Measurements from ENCODE around the gene PSMB7.
"Not testable (repeated sequence)": the region's sequence is repeated elsewhere in the genome, so short reads cannot be mapped to it uniquely, and the experiment has no call there.

PSMB7 gene

DNA sequence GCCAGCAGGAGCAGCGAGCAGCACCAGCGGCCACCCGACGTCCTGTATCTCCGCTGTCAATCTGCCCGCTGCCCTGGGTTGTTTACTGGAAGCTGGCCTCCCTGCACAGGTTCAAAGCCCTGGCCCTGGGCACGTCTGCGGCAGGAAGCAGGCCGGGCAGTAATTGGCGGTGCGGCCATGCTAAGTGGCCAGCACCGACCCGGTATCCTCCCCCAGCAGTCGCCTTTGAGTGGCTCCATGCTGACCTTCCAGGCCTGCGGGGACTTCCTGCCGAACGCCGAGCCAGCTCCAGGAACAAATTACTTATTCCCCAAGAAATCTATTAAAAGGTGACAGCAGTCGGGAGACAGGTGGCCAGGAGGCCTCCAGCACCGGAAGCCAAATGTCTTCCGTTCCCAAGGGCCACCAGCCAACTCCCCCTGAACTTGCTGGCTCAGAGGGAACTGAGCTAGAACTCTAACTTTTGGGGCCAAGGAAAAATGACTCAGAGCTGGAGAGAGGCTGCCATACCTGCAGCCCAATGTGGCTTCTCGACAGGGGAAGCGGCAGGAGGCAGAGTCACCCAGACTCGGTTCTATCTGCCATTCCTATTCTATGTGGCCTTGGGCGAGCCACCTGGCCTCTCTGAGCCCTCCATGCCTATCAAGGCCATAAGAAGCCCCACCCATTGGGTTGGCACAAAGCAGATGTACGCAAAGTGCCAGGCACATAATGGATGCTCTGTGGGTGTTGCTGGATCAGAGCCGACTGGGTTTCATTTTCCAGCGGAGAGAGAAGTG, 13.7 kb upstream of the PSMB7 start:
- Mint-ChIP-seq H3K9me3 (no peaks in the 10 kb centered on the region), H3K4me3 (no peak overlapping the region), H3K4me1 (no peaks in the 10 kb centered on the region), H3K27me3 (no peaks in the 10 kb centered on the region), H3K27ac (peak overlapping the region in 1 of 2 donors; percentile 27)
- ATAC-seq (no peak), DNase-seq (no peak)

DNA sequence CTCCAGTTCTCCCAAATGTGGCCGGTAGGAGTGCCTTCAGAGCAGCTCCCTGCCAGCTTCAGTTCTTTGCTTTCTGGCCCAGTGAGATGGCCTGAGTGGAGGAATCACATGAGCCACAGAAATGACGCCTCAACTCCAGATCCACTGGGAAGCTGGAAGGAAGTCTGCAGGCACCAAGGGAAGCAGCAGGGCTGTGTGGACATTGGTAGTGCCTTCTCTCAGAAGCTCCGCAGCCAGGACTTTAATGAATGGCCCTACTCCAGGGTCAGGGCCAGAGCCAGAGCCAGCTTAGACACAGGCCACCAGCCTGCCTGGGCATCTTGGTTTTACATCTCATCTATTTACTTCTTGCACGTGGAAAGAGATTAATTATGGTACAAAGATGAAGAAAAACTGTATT, 12.0 kb upstream of the PSMB7 start:
- Mint-ChIP-seq H3K27me3 (no peaks in the 10 kb centered on the region), H3K9me3 (no peaks in the 10 kb centered on the region), H3K4me1 (no peaks in the 10 kb centered on the region), H3K27ac (no peak overlapping the region), H3K4me3 (no peak overlapping the region)
- ATAC-seq (no peak), DNase-seq (no peak)

- DNase-seq (no peak), ATAC-seq (no peak)
- H3K9me3 Mint-ChIP-seq = no peaks in the 10 kb centered on the region
- no peak overlapping the region for H3K4me3 Mint-ChIP-seq
- H3K27ac Mint-ChIP-seq = no peak overlapping the region
- H3K4me1 Mint-ChIP-seq = no peaks in the 10 kb centered on the region
- H3K27me3 Mint-ChIP-seq = no peaks in the 10 kb centered on the region
Observed at GRCh38 chr9:124426361-124426760, 11.1 kb upstream of the PSMB7 start.

- H3K27ac Mint-ChIP-seq, H3K9me3 Mint-ChIP-seq: not testable (repeated sequence)
Observed at GRCh38 chr9:124425733-124426132, 10.5 kb upstream of the PSMB7 start.

GRCh38 chr9:124423591-124423990, 8.3 kb upstream of the PSMB7 start:
- Mint-ChIP-seq H3K4me1 (no peaks in the 10 kb centered on the region), H3K4me3 (no peak overlapping the region), H3K9me3 (no peaks in the 10 kb centered on the region), H3K27ac (no peak overlapping the region), H3K27me3 (no peaks in the 10 kb centered on the region)
- DNase-seq (no peak), ATAC-seq (no peak)

More at GRCh38 chr9:124425733-124426132, 10.5 kb upstream of the PSMB7 start:
- DNase-seq, H3K4me3 Mint-ChIP-seq, H3K27me3 Mint-ChIP-seq, ATAC-seq, H3K4me1 Mint-ChIP-seq: not testable (repeated sequence)

DNA sequence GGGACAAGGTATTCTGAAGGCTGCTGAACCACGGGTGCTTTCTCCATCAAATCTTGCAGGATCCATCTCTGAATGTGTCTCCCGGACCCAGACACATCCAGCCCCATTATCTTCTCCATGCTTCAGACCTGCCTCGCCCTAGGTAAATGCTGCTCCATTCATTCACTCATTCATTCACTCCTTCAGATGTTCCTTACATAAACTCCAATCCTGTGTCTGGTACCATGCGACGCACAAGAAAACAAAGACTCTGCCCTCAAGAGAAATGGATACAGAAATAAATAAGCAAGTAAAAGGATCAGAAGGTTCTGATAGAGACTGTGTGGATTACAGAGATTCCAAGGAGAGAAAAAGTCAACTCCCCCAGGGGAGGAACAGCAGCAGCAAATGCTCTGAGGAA, 7.9 kb upstream of the PSMB7 start:
- Mint-ChIP-seq H3K27ac (no peak overlapping the region), H3K4me3 (no peak overlapping the region), H3K27me3 (no peaks in the 10 kb centered on the region), H3K4me1 (no peaks in the 10 kb centered on the region), H3K9me3 (no peaks in the 10 kb centered on the region)
- ATAC-seq = no peak
- DNase-seq = no peak

GRCh38 chr9:124420991-124421543, 5.8 kb upstream of the PSMB7 start:
- Mint-ChIP-seq H3K27me3 (no peaks in the 10 kb centered on the region), H3K9me3 (no peaks in the 10 kb centered on the region), H3K4me3 (no peak overlapping the region), H3K4me1 (no peaks in the 10 kb centered on the region), H3K27ac (peak overlapping the region in 1 of 2 donors; percentile 14)
- ATAC-seq = no peak
- DNase-seq = no peak

DNA sequence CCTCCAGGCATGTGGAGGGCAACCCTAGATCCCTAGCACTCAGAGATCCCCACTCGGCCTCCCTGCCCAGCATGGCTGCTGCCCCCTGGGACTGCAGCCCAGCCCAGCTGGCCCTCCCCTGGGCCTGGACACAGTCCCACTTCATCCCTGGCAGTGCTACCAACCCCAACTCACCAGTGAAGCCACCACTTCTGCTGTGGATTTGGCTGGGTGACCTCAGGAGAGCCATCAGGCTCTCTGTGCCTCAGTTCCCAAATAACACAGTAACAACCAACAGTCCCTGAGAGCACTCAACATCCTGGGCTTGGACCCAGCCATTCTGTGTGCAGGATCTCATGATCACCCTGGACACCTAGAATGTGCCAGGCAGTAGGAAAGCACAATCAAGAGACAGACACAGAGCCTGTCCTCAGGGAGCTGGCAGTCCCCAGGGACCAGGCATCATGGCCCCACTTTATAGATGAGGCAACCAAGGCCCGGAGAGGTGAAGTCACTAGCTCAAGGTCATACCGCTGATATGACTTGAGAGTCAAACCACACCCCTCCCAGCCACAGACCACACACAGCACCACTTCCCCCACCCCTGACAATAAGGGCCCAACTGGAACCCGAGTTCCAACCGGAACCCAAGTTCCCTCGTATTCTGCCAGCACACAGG, 4.7 kb upstream of the PSMB7 start:
- Mint-ChIP-seq H3K4me1 (peaks cover 8% of the 10 kb centered on the region), H3K4me3 (no peak overlapping the region), H3K27me3 (no peaks in the 10 kb centered on the region), H3K27ac (peak overlapping the region; percentile 14 to 37), H3K9me3 (peaks cover 0 to 3% of the 10 kb centered on the region in 2 donors)
- peak; percentile 1 for ATAC-seq
- no peak for DNase-seq

DNA sequence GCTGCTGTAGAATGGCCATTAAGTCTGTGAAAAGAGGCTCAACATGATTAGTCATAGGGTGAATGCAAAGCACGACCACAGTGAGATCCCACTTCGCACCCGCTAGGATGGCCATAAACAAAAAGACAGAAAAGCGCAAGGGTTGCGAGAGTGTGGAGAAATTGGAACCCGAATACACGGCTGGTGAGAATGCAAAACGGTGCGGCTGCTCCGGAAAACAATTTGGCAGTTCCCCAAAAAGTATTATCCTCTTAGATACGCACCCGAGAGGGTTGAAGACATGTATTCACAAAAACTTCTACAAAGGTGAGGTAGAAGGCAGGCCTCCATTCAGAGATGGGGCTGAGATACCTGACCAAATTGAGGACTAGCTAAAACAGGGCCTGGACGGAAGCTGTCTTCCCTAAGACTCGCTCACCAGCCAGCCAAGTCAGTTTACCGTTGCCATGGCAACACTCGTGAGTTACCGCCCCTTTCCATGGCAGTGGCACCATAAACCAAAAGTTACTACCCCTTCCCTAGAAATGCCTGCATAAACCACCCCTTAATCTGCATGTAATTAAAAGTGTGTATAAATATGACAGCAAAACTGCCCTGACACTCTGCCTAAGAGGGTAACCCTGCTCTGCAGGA, 726 bp upstream of the PSMB7 start:
- Mint-ChIP-seq H3K4me1 (peaks cover 35% of the 10 kb centered on the region), H3K27me3 (no peaks in the 10 kb centered on the region), H3K27ac (peak overlapping the region in 1 of 2 donors; percentile 99), H3K9me3 (peaks cover 0 to 3% of the 10 kb centered on the region in 2 donors), H3K4me3 (peak overlapping the region; percentile 96 to 99)
- no peak for ATAC-seq
- no peak for DNase-seq

DNA sequence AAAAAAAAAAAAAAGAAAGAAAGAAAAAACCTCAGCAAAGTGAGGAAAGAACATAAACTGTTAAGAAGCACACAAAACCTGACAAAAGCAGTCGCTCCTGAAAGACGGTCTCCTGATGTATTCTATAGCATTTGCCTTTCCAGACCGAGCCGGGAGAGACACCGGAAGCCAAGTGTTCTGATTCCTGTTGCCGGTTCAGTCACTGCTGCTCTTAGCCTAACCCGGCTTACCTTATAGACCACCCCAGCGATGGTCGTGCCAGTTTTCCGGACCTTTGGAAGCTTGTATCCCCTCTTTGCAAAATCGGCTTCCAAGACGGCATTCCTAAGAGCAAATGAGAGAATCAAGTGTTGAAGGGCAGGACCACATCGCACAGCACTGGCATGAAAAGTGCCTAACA, 630 bp downstream of the PSMB7 start:
- Mint-ChIP-seq H3K4me1 (peaks cover 35% of the 10 kb centered on the region), H3K27me3 (no peaks in the 10 kb centered on the region)
- DNase-seq = no peak

DNA sequence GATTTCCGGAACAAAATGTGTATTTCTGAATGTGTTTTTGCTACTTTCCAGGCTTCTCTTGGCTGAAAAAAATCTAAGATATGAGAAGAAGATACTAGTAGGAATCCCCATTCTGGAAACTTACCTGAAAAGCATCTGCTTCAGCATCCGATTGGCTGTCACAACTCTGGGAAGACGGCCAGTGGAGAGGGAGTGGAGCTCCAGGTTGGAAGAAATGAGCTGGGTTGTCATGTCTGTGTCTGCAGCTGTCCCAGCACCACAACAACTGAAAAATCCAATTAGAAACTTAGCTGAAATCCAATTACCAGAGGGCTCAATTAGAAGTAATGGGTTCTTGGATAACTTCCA, 3.0 kb downstream of the PSMB7 start:
- H3K27ac Mint-ChIP-seq = peak overlapping the region in 1 of 2 donors; percentile 57
- H3K4me1 Mint-ChIP-seq = peaks cover 35% of the 10 kb centered on the region
- H3K27me3 Mint-ChIP-seq = no peaks in the 10 kb centered on the region
- DNase-seq (no peak), ATAC-seq (no peak)
- peaks cover 0 to 3% of the 10 kb centered on the region in 2 donors for H3K9me3 Mint-ChIP-seq
- H3K4me3 Mint-ChIP-seq = no peak overlapping the region

More for the DNA sequence above, 630 bp downstream of the PSMB7 start:
- H3K9me3 Mint-ChIP-seq = peaks cover 0 to 3% of the 10 kb centered on the region in 2 donors
- H3K4me3 Mint-ChIP-seq = peak overlapping the region; percentile 96 to 99
- peak overlapping the region; percentile 99 to 100 for H3K27ac Mint-ChIP-seq
- no peak for ATAC-seq

DNA sequence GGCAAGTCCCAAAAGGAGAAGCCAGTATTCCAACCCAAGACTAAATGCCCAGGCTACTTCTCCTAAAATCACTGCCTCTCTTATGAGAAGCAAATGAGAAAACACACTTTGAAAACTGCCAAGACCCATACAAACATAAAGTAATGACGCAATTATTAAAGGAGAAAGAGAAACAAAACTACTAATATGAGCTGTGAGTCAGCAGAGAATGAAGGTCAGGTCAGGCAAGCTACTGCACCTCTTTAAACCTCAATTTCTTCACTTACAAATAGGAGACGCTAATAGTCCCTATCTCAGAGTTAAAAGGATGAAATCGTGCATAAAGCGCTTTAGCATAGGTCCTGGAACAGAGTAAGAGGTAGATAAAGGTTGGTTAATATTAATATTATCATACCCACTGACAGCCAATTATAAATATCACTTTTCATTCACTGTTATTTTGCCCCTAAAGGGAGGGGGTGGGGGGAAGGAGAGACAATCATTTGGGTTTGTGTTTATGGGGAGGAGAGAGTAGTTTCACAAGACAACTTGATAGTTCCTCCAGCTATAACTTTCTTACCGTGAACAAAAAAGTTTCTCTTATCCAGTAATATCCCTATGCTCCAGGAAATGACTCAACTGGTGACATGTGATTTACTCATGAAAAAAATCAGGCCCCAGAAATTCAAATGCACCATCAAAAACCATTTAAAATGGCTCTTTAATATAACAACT, 3.6 kb downstream of the PSMB7 start:
- DNase-seq (no peak), ATAC-seq (no peak)
- Mint-ChIP-seq H3K4me3 (no peak overlapping the region), H3K27me3 (no peaks in the 10 kb centered on the region), H3K27ac (no peak overlapping the region), H3K4me1 (peaks cover 35% of the 10 kb centered on the region), H3K9me3 (peaks cover 0 to 3% of the 10 kb centered on the region in 2 donors)

- DNase-seq (no peak), ATAC-seq (no peak)
- Mint-ChIP-seq H3K27me3 (no peaks in the 10 kb centered on the region), H3K4me1 (peaks cover 31% of the 10 kb centered on the region), H3K4me3 (no peak overlapping the region), H3K27ac (no peak overlapping the region), H3K9me3 (peaks cover 0 to under 1% of the 10 kb centered on the region in 2 donors)
Observed at GRCh38 chr9:124410321-124410913, 4.8 kb downstream of the PSMB7 start.

GRCh38 chr9:124409410-124409809, 5.8 kb downstream of the PSMB7 start:
- no peak overlapping the region for H3K27ac Mint-ChIP-seq
- H3K4me3 Mint-ChIP-seq = no peak overlapping the region
- H3K4me1 Mint-ChIP-seq = peaks cover 21% of the 10 kb centered on the region
- no peak for ATAC-seq
- no peaks in the 10 kb centered on the region for H3K9me3 Mint-ChIP-seq
- H3K27me3 Mint-ChIP-seq = no peaks in the 10 kb centered on the region
- no peak for DNase-seq

DNA sequence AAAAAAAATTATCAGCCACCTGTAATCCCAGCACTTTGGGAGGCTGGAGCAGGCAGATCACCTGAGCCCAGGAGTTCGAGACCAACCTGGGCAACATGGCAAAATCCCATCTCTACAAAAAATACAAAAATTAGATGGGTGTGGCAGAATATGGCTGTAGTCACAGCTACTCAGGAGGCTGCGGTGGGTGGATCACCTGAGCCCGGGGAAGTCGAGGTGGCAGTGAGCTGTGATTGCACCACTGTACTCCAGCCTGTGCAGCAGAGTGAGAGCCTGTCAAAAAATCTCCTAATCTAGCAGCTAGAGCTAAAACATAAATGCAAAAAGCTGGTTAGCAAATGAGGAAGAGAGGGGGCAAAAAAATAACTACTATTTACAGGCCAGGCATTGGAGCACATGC, 12.0 kb downstream of the PSMB7 start:
- Mint-ChIP-seq H3K9me3 (no peaks in the 10 kb centered on the region), H3K27ac (no peak overlapping the region), H3K4me3 (no peak overlapping the region), H3K4me1 (peaks cover 14% of the 10 kb centered on the region), H3K27me3 (no peaks in the 10 kb centered on the region)
- no peak for ATAC-seq
- no peak for DNase-seq
